Psoas muscle (tissue), 8 donors: ENCODE data around the gene NUP188. TPM values are rescaled to one million over a fixed set of nuclear protein-coding genes. Genes with fewer than 3 reads are reported as not detected.

ENCODE experiments used
- ATAC-seq, 4 donors: fragments of 200-7000 bp; cut with Tn5 transposase; one replicate each; pipeline ENCODE4 v1.9.1; 2020; ENCODE audit warnings: moderate library complexity in 3 of 4, mild to moderate bottlenecking in 2 of 4
- DNase-seq, 2 donors: peaks; one replicate each; pipeline ENCODE4 v3.0.0-alpha.2; 2020
- H3K27ac ChIP-seq: fragments of 200-600 bp; one replicate; pipeline ENCODE4 v1.8.0; 2022
- H3K27me3 ChIP-seq, 3 donors: fragments of 200-600 bp in 1 of 3; one replicate each; pipeline versions ENCODE4 v1.6.1 to v1.8.0; 2013 to 2022; ENCODE audit warnings: low read length in 2 of 3, mild to moderate bottlenecking in 2 of 3, moderate library complexity in 1 of 3; ENCODE audit not compliant: insufficient read depth in 3 of 3
- H3K36me3 ChIP-seq, 2 donors: fragments of 200-600 bp in 1 of 2; one replicate each; pipeline versions ENCODE4 v1.6.1 to v1.8.0; 2013 to 2022; ENCODE audit warnings: low read depth in 1 of 2, mild to moderate bottlenecking in 1 of 2, moderate library complexity in 1 of 2; ENCODE audit not compliant: insufficient read depth in 1 of 2
- H3K4me1 ChIP-seq: fragments of 200-600 bp; one replicate; pipeline ENCODE4 v1.8.0; 2022
- H3K4me3 ChIP-seq: fragments of 200-600 bp; one replicate; pipeline ENCODE4 v1.8.0; 2022; ENCODE audit warnings: mild to moderate bottlenecking
- H3K9me3 ChIP-seq: fragments of 200-600 bp; one replicate; pipeline ENCODE4 v1.8.0; 2022
- CTCF ChIP-seq: fragments of 200-600 bp; IDR thresholded peaks from one replicate; pipeline ENCODE4 v1.8.0; 2022; ENCODE audit warnings: antibody characterized with exemption
- WGBS, 3 donors: extraction: QIAGEN DNeasy Blood & Tissue Kit; methylation state at CpG; one replicate each; pipeline versions ENCODE4 v1.1.6 to v1.1.7; 2013; 5-methylcytosine and 5-hydroxymethylcytosine counted together
- intact Hi-C, 2 donors: fragments of 100-400 bp; cut with DNase I; formaldehyde crosslinking; loops; one replicate each; pipeline versions ENCODE4 v1.11.0 to v1.14.2; 2022
- polyA plus RNA-seq, 3 donors: library from polyadenylated mRNA; stranded (reverse); fragments of 200-250 nt; gene quantifications; one replicate each; pipeline ENCODE4 v1.2.3, GENCODE V29; 2013
- total RNA-seq, 4 donors: library from RNA; stranded (reverse); fragmentation: NEBNext Ultra II Directional in 2 of 4; extraction: Animal tissue kit (Norgen Biotek cat#: 25700) in 2 of 4; gene quantifications; one replicate each; pipeline versions ENCODE4 v1.2.1 to v1.2.4, GENCODE V29; 2021 to 2023
- donor health status: healthy with polysubstance abuse.
- donor health status: DM: no; HTN: no; CAD: no; lungs with moderate emphysema.
- donor health status: Bipolar disorder and iron deficiency.
- donor health status: healthy.
- donor health status: DM: yes; HTN: yes; CAD: no.
- donor health status: DM: no; HTN: no; CAD: no.
- donor health status: DM: no; HTN: no; CAD: no.
- donor health status: DM: yes; HTN: yes; CAD: no.

The NUP188 gene
- total and polyA plus RNA-seq, 7 donors: 9.8 to 28.1 (median 25.1) TPM

GRCh38 chr9:128903871-128904620 lies 43.5 kb upstream of the NUP188 start:
- H3K27me3 ChIP-seq: no peaks in the 10 kb centered on the region
- TF ChIP-seq CTCF: no peak
- no peaks in the 10 kb centered on the region for H3K4me1 ChIP-seq
- no peaks in the 10 kb centered on the region for H3K9me3 ChIP-seq
- H3K36me3 ChIP-seq: peaks cover 0 to 33% of the 10 kb centered on the region in 2 donors
- 82 to 92% (median 86%) methylated on average over 10 of the region's 10 CpGs for WGBS, 3 donors
- H3K4me3 ChIP-seq: no peak overlapping the region
- ATAC-seq: no peak
- H3K27ac ChIP-seq: no peak overlapping the region
- DNase-seq: no peak
- intact Hi-C loops: no loop called here

- intact Hi-C loops: no loop called here
- Histone ChIP-seq H3K27ac (no peak overlapping the region), H3K36me3 (peaks cover 0 to 39% of the 10 kb centered on the region in 2 donors), H3K4me1 (peaks cover 13% of the 10 kb centered on the region), H3K9me3 (no peaks in the 10 kb centered on the region), H3K27me3 (no peaks in the 10 kb centered on the region), H3K4me3 (no peak overlapping the region)
- whole genome bisulfite sequencing, 3 donors: 92 to 93% (median 93%) methylated on average over 7 of the region's 7 CpGs
- ATAC-seq: no peak
- no peak for TF ChIP-seq CTCF
- DNase-seq: no peak
Observed at GRCh38 chr9:128905964-128906363, 41.5 kb upstream of the NUP188 start.

- Histone ChIP-seq H3K36me3 (peaks cover 0 to 39% of the 10 kb centered on the region in 2 donors), H3K27ac (no peak overlapping the region), H3K4me1 (peaks cover 20% of the 10 kb centered on the region), H3K4me3 (no peak overlapping the region), H3K27me3 (no peaks in the 10 kb centered on the region), H3K9me3 (no peaks in the 10 kb centered on the region)
- WGBS, 3 donors: 43 to 62% (median 47%) methylated on average over 2 of the region's 2 CpGs
- ATAC-seq (no peak), DNase-seq (no peak)
- intact Hi-C loops: no loop called here
- no peak for TF ChIP-seq CTCF
Observed at GRCh38 chr9:128906741-128907140, 40.8 kb upstream of the NUP188 start.

- no peak overlapping the region for H3K4me3 ChIP-seq
- TF ChIP-seq CTCF: no peak
- no peaks in the 10 kb centered on the region for H3K9me3 ChIP-seq
- ATAC-seq: no peak
- intact Hi-C loops: no loop called here
- no peak for DNase-seq
- no peak overlapping the region for H3K27ac ChIP-seq
- H3K4me1 ChIP-seq: peaks cover 36% of the 10 kb centered on the region
- no peaks in the 10 kb centered on the region for H3K27me3 ChIP-seq
- 97 to 98% (median 97%) methylated on average over 24 of the region's 24 CpGs for WGBS, 3 donors
- H3K36me3 ChIP-seq: peaks cover 0 to 39% of the 10 kb centered on the region in 2 donors
Observed at GRCh38 chr9:128908372-128908771, 39.1 kb upstream of the NUP188 start.

DNA sequence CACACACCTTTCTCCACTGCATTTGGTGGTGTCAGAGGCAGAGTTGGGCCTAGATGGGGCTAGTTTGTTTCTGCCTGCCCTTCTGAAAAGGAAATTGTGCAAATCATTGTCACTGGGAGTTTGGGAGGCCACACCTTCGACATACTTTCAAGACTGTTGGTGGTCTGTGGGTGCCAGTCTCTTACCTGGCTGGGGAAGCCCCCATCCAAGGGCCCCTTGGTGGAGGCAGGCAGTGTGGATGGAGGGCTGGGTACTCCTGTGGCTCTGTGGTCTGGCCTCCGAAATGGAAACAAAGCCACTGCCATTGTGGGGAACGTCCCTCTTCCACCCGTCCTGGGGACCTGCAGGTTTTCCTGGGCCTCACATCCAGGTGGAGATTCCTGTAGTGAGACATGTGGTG lies 37.6 kb upstream of the NUP188 start:
- no peak for DNase-seq
- peaks cover 0 to 39% of the 10 kb centered on the region in 2 donors for H3K36me3 ChIP-seq
- no peak overlapping the region for H3K4me3 ChIP-seq
- H3K9me3 ChIP-seq: no peaks in the 10 kb centered on the region
- ATAC-seq: no peak
- no peak for TF ChIP-seq CTCF
- peak overlapping the region; percentile 23 for H3K27ac ChIP-seq
- intact Hi-C loops: no loop called here
- H3K4me1 ChIP-seq: peaks cover 47% of the 10 kb centered on the region
- H3K27me3 ChIP-seq: no peaks in the 10 kb centered on the region
- WGBS, 3 donors: 85 to 94% (median 88%) methylated on average over 4 of the region's 4 CpGs
